Progenitor cell of endocrine pancreas (in vitro differentiated cells): ENCODE results near the gene NDST4. TPM values are rescaled to one million over a fixed set of nuclear protein-coding genes. Genes with fewer than 3 reads are reported as not detected.
"Not testable (repeated sequence)": the region's sequence is repeated elsewhere in the genome, so short reads cannot be mapped to it uniquely, and the experiment has no call there.

Source experiments
- DNase-seq: peaks from one replicate; pipeline ENCODE4 v3.0.0; 2021; ENCODE audit warnings: low spot score; ENCODE audit not compliant: unreplicated experiment
- H3K27ac Mint-ChIP-seq: 2 replicates; pipeline ENCODE4 v1.8.0; 2021; ENCODE audit warnings: mild to moderate bottlenecking, moderate library complexity, mixed read lengths
- H3K27me3 Mint-ChIP-seq: 2 replicates; pipeline ENCODE4 v1.8.0; 2021; ENCODE audit warnings: mixed read lengths
- H3K36me3 Mint-ChIP-seq: 2 replicates; pipeline ENCODE4 v1.8.0; 2022; ENCODE audit warnings: mixed read lengths; ENCODE audit not compliant: insufficient read depth
- H3K4me1 Mint-ChIP-seq: 2 replicates; pipeline ENCODE4 v1.8.0; 2021; ENCODE audit warnings: low read depth, mixed read lengths
- H3K4me3 Mint-ChIP-seq: 2 replicates; pipeline ENCODE4 v1.8.0; 2021; ENCODE audit warnings: low read depth, mild to moderate bottlenecking, moderate library complexity, mixed read lengths
- H3K9me3 Mint-ChIP-seq: 2 replicates; pipeline ENCODE4 v1.8.0; 2021; ENCODE audit warnings: low read depth, mixed read lengths
- CTCF ChIP-seq: fragments of 200-600 bp; sonication (generic); IDR thresholded peaks from one replicate; pipeline ENCODE4 v1.5.0; 2021; ENCODE audit warnings: antibody characterized with exemption, mild to moderate bottlenecking; ENCODE audit not compliant: unreplicated experiment
- total RNA-seq: library from RNA; stranded (reverse); gene quantifications from 2 replicates; pipeline ENCODE4 v1.2.1, GENCODE V29; 2021

NDST4 gene
- total RNA-seq, 1 donor from 2014 or later = 0.14 TPM

DNA sequence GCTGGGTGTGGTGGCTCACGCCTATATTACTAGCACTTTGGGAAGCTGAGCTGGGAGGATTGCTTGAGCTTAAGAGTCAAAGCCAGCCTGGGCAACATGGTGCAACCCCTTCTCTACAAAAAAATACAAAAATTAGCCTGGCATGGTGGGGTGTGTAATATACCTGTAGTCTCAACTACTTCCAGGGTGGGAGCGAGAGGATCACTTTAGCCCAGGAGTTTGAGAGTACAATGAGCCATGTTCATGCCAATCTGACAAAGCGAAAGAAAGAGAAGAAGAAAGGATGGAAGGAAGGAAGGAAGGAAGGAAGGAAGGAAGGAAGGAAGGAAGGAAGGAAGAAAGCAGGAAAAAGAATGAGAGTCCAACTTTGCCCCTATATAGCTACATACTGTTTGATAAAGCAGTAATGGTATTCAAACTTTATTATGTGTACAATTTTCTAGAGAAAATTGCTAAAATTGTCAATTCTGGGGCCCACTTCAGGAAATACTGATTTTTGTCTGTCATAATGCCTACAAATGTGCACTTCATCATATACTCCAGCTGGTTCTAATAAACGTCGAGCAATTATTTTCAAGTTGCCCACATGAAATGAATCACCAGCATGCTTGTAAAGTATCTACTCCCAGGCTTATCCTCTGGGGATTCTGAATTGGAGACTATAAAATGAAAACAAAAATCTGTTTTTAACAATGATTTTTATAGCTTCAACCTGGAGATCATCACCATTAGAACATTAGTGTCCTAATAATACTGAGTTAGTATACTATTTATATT lies 132.3 kb downstream of the NDST4 start:
- Mint-ChIP-seq H3K27me3 (no peaks in the 10 kb centered on the region), H3K36me3 (no peaks in the 10 kb centered on the region), H3K4me1 (peaks cover 5% of the 10 kb centered on the region), H3K27ac (no peak overlapping the region), H3K9me3 (peaks cover 2% of the 10 kb centered on the region), H3K4me3 (no peak overlapping the region)
- TF ChIP-seq CTCF = no peak
- no peak for DNase-seq

- not testable (repeated sequence) for H3K36me3 Mint-ChIP-seq, H3K4me3 Mint-ChIP-seq, H3K27ac Mint-ChIP-seq, DNase-seq, H3K9me3 Mint-ChIP-seq, H3K4me1 Mint-ChIP-seq, H3K27me3 Mint-ChIP-seq
Observed at GRCh38 chr4:114980399-114980798, 133.0 kb downstream of the NDST4 start.

GRCh38 chr4:114976901-114977300 lies 136.5 kb downstream of the NDST4 start:
- no peaks in the 10 kb centered on the region for H3K36me3 Mint-ChIP-seq
- DNase-seq = no peak
- H3K9me3 Mint-ChIP-seq = no peaks in the 10 kb centered on the region
- H3K27me3 Mint-ChIP-seq = no peaks in the 10 kb centered on the region
- no peak overlapping the region for H3K27ac Mint-ChIP-seq
- TF ChIP-seq CTCF = no peak
- no peak overlapping the region for H3K4me3 Mint-ChIP-seq
- peaks cover 5% of the 10 kb centered on the region for H3K4me1 Mint-ChIP-seq

GRCh38 chr4:114964026-114964425 lies 149.4 kb downstream of the NDST4 start:
- no peak overlapping the region for H3K4me3 Mint-ChIP-seq
- no peaks in the 10 kb centered on the region for H3K36me3 Mint-ChIP-seq
- DNase-seq = no peak
- no peaks in the 10 kb centered on the region for H3K27me3 Mint-ChIP-seq
- H3K27ac Mint-ChIP-seq = no peak overlapping the region
- no peak for TF ChIP-seq CTCF
- H3K4me1 Mint-ChIP-seq = no peaks in the 10 kb centered on the region
- H3K9me3 Mint-ChIP-seq = peaks cover 9% of the 10 kb centered on the region

GRCh38 chr4:114945616-114946015 lies 167.8 kb downstream of the NDST4 start:
- Mint-ChIP-seq H3K9me3 (peaks cover 5% of the 10 kb centered on the region), H3K27ac (no peak overlapping the region)
- no peak for TF ChIP-seq CTCF

DNA sequence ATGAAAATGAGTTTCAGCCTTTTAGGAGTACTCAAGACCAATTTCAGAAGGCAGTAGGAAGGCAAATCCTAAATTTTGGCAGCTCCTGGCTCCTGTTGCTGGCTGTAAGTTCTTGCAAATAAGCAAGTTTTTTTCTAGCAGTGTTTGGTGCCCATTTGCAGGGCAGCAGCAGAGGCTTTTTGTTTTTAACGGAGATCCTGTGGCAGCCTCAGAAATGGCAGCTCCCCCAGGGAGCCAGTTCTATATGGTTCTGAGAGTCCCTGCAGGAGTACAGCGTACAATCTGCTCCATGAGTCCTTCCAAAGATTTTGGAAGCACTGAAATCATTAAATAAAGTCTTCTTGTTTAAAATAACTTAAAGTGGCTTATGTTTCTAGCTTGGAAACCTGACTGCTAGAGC lies 171.9 kb downstream of the NDST4 start:
- DNase-seq = no peak
- H3K4me3 Mint-ChIP-seq = no peak overlapping the region
- no peaks in the 10 kb centered on the region for H3K4me1 Mint-ChIP-seq
- no peak for TF ChIP-seq CTCF
- H3K27ac Mint-ChIP-seq = no peak overlapping the region
- H3K36me3 Mint-ChIP-seq = no peaks in the 10 kb centered on the region
- H3K27me3 Mint-ChIP-seq = no peaks in the 10 kb centered on the region
- peaks cover 9% of the 10 kb centered on the region for H3K9me3 Mint-ChIP-seq

More at GRCh38 chr4:114945616-114946015, 167.8 kb downstream of the NDST4 start:
- H3K36me3 Mint-ChIP-seq = no peaks in the 10 kb centered on the region
- no peaks in the 10 kb centered on the region for H3K27me3 Mint-ChIP-seq
- H3K4me1 Mint-ChIP-seq = no peaks in the 10 kb centered on the region
- no peak overlapping the region for H3K4me3 Mint-ChIP-seq
- DNase-seq = no peak
